HCT116 (cell line): Measurements from ENCODE around the gene BMPER. TPM values are rescaled to one million over a fixed set of nuclear protein-coding genes. Genes with fewer than 3 reads are reported as not detected.

Source experiments
- ATAC-seq: fragments of 200-7000 bp; cut with Tn5 transposase; 2 replicates; pipeline ENCODE4 v1.9.1; 2020; ENCODE audit warnings: mild to moderate bottlenecking, moderate library complexity
- BruUV-seq: library from RNA; stranded (reverse); fragments of 400-500 nt; replicated peaks from 2 replicates; lab custom pipeline; 2021; lab: Mats Ljungman, UMichigan
- CTCF ChIA-PET: fragments of 300-600 bp; sonication (Branson Sonifier 250); formaldehyde crosslinking; loops from one replicate; lab custom pipeline; 2021; ENCODE audit warnings: antibody characterized with exemption; lab: Charles Lee
- POLR2A ChIA-PET: fragments of 300-600, 350-600 bp; sonication (Branson Sonifier 250); formaldehyde crosslinking; loops from one replicate; lab custom pipeline; 2021; ENCODE audit warnings: antibody characterized with exemption; lab: Charles Lee
- RAD21 ChIA-PET, 2 experiments: fragments of 300-600 bp; sonication (Branson Sonifier 250); formaldehyde crosslinking; loops; one replicate each; lab custom pipeline; 2023; ENCODE audit warnings: low total read pairs in 2 of 2; ENCODE audit not compliant: uncharacterized antibody in 2 of 2, unreplicated experiment in 2 of 2, low non-redundant PET in 1 of 2; lab: Charles Lee
- DNase-seq: peaks from one replicate; pipeline ENCODE4 v3.0.0-alpha.2; 2010; ENCODE audit warnings: low read depth, low spot score
- H2AFZ ChIP-seq: fragments of 200-600 bp; shearing (Covaris generic), sonication (generic); 2 replicates; pipeline ENCODE4 v1.6.1; 2017; ENCODE audit warnings: low read depth, mixed run types, mixed read lengths, antibody characterized with exemption, low read length; ENCODE audit not compliant: poor library complexity, severe bottlenecking
- H3K27ac ChIP-seq: 2 replicates; pipeline ENCODE4 v1.5.1; 2012; ENCODE audit warnings: low read depth, low read length
- H3K27me3 ChIP-seq: fragments of 200-600 bp; sonication (generic); 2 replicates; pipeline ENCODE4 v1.6.1; 2016; ENCODE audit warnings: mixed run types, low read length, mixed read lengths; ENCODE audit not compliant: insufficient read depth
- H3K36me3 ChIP-seq, 2 experiments: fragments of 200-500 bp in 1 of 2; fragments of 200-600 bp in 1 of 2; sonication (Bioruptor generic) in 1 of 2; sonication (generic) in 1 of 2; 2 replicates each; pipeline versions ENCODE4 v1.5.1 to v1.6.1; 2014 to 2016; ENCODE audit warnings: low read length in 2 of 2, inconsistent platforms in 1 of 2, mixed read lengths in 1 of 2, mixed run types in 1 of 2; ENCODE audit not compliant: insufficient read depth in 2 of 2, control insufficient read depth in 1 of 2
- H3K4me1 ChIP-seq, 2 experiments: fragments of 200-600 bp in 1 of 2; sonication (generic) in 1 of 2; 2 replicates each; pipeline versions ENCODE4 v1.5.1 to v1.6.1; 2012 to 2017; ENCODE audit warnings: low read length in 2 of 2, inconsistent platforms in 1 of 2, mild to moderate bottlenecking in 1 of 2, mixed read lengths in 1 of 2, mixed run types in 1 of 2, moderate library complexity in 1 of 2; ENCODE audit not compliant: insufficient read depth in 2 of 2, control insufficient read depth in 1 of 2
- H3K4me2 ChIP-seq: fragments of 200-600 bp; sonication (generic); 2 replicates; pipeline ENCODE4 v1.6.1; 2017; ENCODE audit warnings: mixed run types, low read length, mixed read lengths
- H3K4me3 ChIP-seq, 2 experiments: fragments of 200-600 bp in 1 of 2; sonication (generic) in 1 of 2; replicated peaks in 1 of 2; 2 replicates each; pipeline ENCODE4 v1.5.1; 2011 to 2016; ENCODE audit warnings: low read length in 2 of 2, control low read depth in 1 of 2, low read depth in 1 of 2, mild to moderate bottlenecking in 1 of 2, mixed read lengths in 1 of 2, mixed run types in 1 of 2
- H3K79me2 ChIP-seq: fragments of 200-600 bp; sonication (generic); 2 replicates; pipeline ENCODE4 v1.6.1; 2017; ENCODE audit warnings: mild to moderate bottlenecking, mixed run types, low read length, moderate library complexity, mixed read lengths; ENCODE audit not compliant: insufficient read depth
- H3K9ac ChIP-seq: fragments of 200-600 bp; sonication (generic); 2 replicates; pipeline ENCODE4 v1.6.1; 2016; ENCODE audit warnings: low read length, mixed read lengths
- H3K9me2 ChIP-seq: fragments of 200-600 bp; sonication (generic), shearing (Covaris generic); 2 replicates; pipeline ENCODE4 v1.6.1; 2017; ENCODE audit warnings: mixed run types, mild to moderate bottlenecking, moderate library complexity; ENCODE audit not compliant: insufficient read depth
- H3K9me3 ChIP-seq, 2 experiments: fragments of 200-500 bp in 1 of 2; fragments of 200-600 bp in 1 of 2; sonication (Bioruptor generic) in 1 of 2; sonication (generic) in 1 of 2; 2 replicates each; pipeline ENCODE4 v1.6.1; 2014 to 2017; ENCODE audit warnings: low read length in 2 of 2, mixed read lengths in 2 of 2, inconsistent platforms in 1 of 2, low read depth in 1 of 2, mild to moderate bottlenecking in 1 of 2, mixed run types in 1 of 2, moderate library complexity in 1 of 2; ENCODE audit not compliant: control insufficient read depth in 1 of 2, insufficient read depth in 1 of 2
- H4K20me1 ChIP-seq: fragments of 200-600 bp; sonication (generic), shearing (Covaris generic); 2 replicates; pipeline ENCODE4 v1.6.1; 2017; ENCODE audit warnings: mixed run types, mild to moderate bottlenecking, moderate library complexity; ENCODE audit not compliant: insufficient read depth
- EZH2 ChIP-seq: fragments of 200-600 bp; sonication (generic); IDR thresholded peaks from 2 replicates; pipeline ENCODE4 v1.6.1; 2017; ENCODE audit warnings: antibody characterized with exemption, mixed run types
- EZH2phosphoT487 ChIP-seq: fragments of 200-600 bp; IDR thresholded peaks from 2 replicates; pipeline ENCODE4 v1.6.1; 2018; ENCODE audit warnings: antibody characterized with exemption, borderline replicate concordance
- TCF7L2 ChIP-seq: IDR thresholded peaks from 2 replicates; pipeline ENCODE4 v1.7.0; 2011; ENCODE audit warnings: borderline replicate concordance, inconsistent platforms; ENCODE audit not compliant: insufficient read depth, insufficient read length; ENCODE audit errors: extremely low read depth
- YY1 ChIP-seq: IDR thresholded peaks from 2 replicates; pipeline ENCODE4 v1.6.1; 2011; ENCODE audit warnings: low read length, low read depth, moderate library complexity, mild to moderate bottlenecking; ENCODE audit not compliant: insufficient replicate concordance; ENCODE audit errors: extremely low read depth
- ZFX ChIP-seq: fragments of 450-650 bp; IDR thresholded peaks from 2 replicates; pipeline ENCODE4 v1.6.1; 2017
- intact Hi-C: fragments of 100-400 bp; cut with micrococcal nuclease; formaldehyde crosslinking; loops from 2 replicates; pipeline ENCODE4 v1.10.0; 2022
- total RNA-seq: library from RNA; stranded (reverse); gene quantifications from one replicate; pipeline ENCODE4 v1.2.1, GENCODE V29; 2021; ENCODE audit not compliant: unreplicated experiment
- TF ChIP-seq, protein P1 (sequence below): IDR thresholded peaks from 2 replicates; pipeline ENCODE4 v1.6.1; 2012
- TF ChIP-seq, protein P2 (sequence below): IDR thresholded peaks from 2 replicates; pipeline ENCODE4 v1.6.1; 2011; ENCODE audit warnings: mild to moderate bottlenecking, low read length, moderate library complexity; ENCODE audit not compliant: insufficient replicate concordance; ENCODE audit errors: extremely low read depth

BMPER gene
- total RNA-seq, 1 experiment from 2014 or later = not detected

DNA sequence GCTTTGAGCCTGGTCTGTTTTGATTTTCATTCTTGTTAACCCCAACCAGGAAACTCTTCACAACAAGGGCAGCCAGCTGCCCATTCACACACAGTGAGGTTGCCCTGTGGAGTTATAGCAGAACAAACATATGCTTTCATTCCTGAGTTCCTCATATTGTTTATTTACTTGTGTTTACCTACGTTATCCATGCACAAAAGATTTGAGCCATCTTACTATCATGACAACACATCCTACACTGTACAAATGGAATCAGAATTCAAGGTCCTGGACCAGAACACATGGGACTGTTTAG lies 21.7 kb upstream of the BMPER start:
- H2AFZ ChIP-seq = no peak overlapping the region
- H3K4me2 ChIP-seq = no peak overlapping the region
- no TSS peak for BruUV-seq
- DNase-seq (no peak), ATAC-seq (no peak)
- H3K9ac ChIP-seq = no peak overlapping the region
- CTCF ChIA-PET = no interaction called here
- no peak overlapping the region for H3K27ac ChIP-seq
- no peaks in the 10 kb centered on the region for H3K36me3 ChIP-seq
- RAD21 ChIA-PET = no interaction called here
- TF ChIP-seq, protein P1, sequence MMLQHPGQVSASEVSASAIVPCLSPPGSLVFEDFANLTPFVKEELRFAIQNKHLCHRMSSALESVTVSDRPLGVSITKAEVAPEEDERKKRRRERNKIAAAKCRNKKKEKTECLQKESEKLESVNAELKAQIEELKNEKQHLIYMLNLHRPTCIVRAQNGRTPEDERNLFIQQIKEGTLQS = no peak
- no peak for TF ChIP-seq EZH2
- TF ChIP-seq, protein P2, sequence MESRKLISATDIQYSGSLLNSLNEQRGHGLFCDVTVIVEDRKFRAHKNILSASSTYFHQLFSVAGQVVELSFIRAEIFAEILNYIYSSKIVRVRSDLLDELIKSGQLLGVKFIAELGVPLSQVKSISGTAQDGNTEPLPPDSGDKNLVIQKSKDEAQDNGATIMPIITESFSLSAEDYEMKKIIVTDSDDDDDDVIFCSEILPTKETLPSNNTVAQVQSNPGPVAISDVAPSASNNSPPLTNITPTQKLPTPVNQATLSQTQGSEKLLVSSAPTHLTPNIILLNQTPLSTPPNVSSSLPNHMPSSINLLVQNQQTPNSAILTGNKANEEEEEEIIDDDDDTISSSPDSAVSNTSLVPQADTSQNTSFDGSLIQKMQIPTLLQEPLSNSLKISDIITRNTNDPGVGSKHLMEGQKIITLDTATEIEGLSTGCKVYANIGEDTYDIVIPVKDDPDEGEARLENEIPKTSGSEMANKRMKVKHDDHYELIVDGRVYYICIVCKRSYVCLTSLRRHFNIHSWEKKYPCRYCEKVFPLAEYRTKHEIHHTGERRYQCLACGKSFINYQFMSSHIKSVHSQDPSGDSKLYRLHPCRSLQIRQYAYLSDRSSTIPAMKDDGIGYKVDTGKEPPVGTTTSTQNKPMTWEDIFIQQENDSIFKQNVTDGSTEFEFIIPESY = no peak
- TF ChIP-seq TCF7L2 = no peak
- TF ChIP-seq YY1 = no peak
- TF ChIP-seq ZFX = no peak
- TF ChIP-seq EZH2phosphoT487 = no peak
- H3K9me2 ChIP-seq = no peaks in the 10 kb centered on the region
- no peaks in the 10 kb centered on the region for H3K4me1 ChIP-seq
- POLR2A ChIA-PET = no interaction called here
- intact Hi-C loops = no loop called here
- H3K27me3 ChIP-seq = no peaks in the 10 kb centered on the region
- H3K4me3 ChIP-seq = no peak overlapping the region
- H3K9me3 ChIP-seq = no peaks in the 10 kb centered on the region
- H3K79me2 ChIP-seq = no peaks in the 10 kb centered on the region
- no peaks in the 10 kb centered on the region for H4K20me1 ChIP-seq
